SJCRH30 (cell line): Measurements from ENCODE around the gene MLH1. TPM values are rescaled to one million over a fixed set of nuclear protein-coding genes. Genes with fewer than 3 reads are reported as not detected.
"Not testable (repeated sequence)": the region's sequence is repeated elsewhere in the genome, so short reads cannot be mapped to it uniquely, and the experiment has no call there.

Source experiments
- DNase-seq, 2 experiments: peaks; one replicate each; pipeline ENCODE4 v3.0.0-alpha.2; 2015 to 2020
- H3K27ac ChIP-seq: fragments of 250-450 bp; sonication (Bioruptor Pico); 2 replicates; pipeline ENCODE4 v1.5.1; 2020; ENCODE audit warnings: mild to moderate bottlenecking, moderate library complexity
- H3K27me3 ChIP-seq: fragments of 250-450 bp; sonication (Bioruptor Pico); 2 replicates; pipeline ENCODE4 v1.5.1; 2020; ENCODE audit warnings: mild to moderate bottlenecking, moderate library complexity
- H3K36me3 ChIP-seq: fragments of 250-450 bp; sonication (Bioruptor Pico); 2 replicates; pipeline ENCODE4 v1.5.1; 2020; ENCODE audit warnings: mild to moderate bottlenecking, moderate library complexity
- H3K4me1 ChIP-seq: fragments of 250-450 bp; sonication (Bioruptor Pico); 2 replicates; pipeline ENCODE4 v1.5.1; 2020; ENCODE audit warnings: mild to moderate bottlenecking, moderate library complexity
- H3K4me3 ChIP-seq: fragments of 250-450 bp; sonication (Bioruptor Pico); 2 replicates; pipeline ENCODE4 v1.5.1; 2020; ENCODE audit warnings: mild to moderate bottlenecking, moderate library complexity
- H3K9me3 ChIP-seq: fragments of 250-450 bp; sonication (Bioruptor Pico); replicated peaks from 2 replicates; pipeline ENCODE4 v1.5.1; 2020; ENCODE audit warnings: mild to moderate bottlenecking, moderate library complexity
- total RNA-seq: library from RNA; depleted of rRNA; stranded (reverse); fragments of >200 nt; shearing (Covaris generic); gene quantifications from 2 replicates; pipeline ENCODE4 v1.2.3, GENCODE V29; 2014; rRNA removed

Gene MLH1
- 37.1 and 40.7 TPM in 2 replicates for total RNA-seq

GRCh38 chr3:36993326-36994283, at the start of gene MLH1:
MLH1 (plus strand) TSS chr3:36993518; CDS start chr3:36993548, 30 bp downstream.
- Histone ChIP-seq H3K36me3 (peaks cover 6% of the 10 kb centered on the region), H3K27ac (peak within 1 kb of the TSS; percentile 98), H3K27me3 (no peaks in the 10 kb centered on the region), H3K4me3 (peak within 1 kb of the TSS; percentile 74), H3K9me3 (no peaks in the 10 kb centered on the region), H3K4me1 (peaks cover 3% of the 10 kb centered on the region; the same call in 1 of the 2 replicates)
- peak; percentile 98 to 99 for DNase-seq

- DNase-seq, result no peak
- Histone ChIP-seq H3K9me3 (no peaks in the 10 kb centered on the region), H3K4me1 (no peaks in the 10 kb centered on the region), H3K27me3 (no peaks in the 10 kb centered on the region), H3K27ac (no peak overlapping the region), H3K4me3 (no peak overlapping the region), H3K36me3 (no peaks in the 10 kb centered on the region)
Observed at GRCh38 chr3:36943601-36944000, 49.7 kb upstream of the MLH1 start.

DNA sequence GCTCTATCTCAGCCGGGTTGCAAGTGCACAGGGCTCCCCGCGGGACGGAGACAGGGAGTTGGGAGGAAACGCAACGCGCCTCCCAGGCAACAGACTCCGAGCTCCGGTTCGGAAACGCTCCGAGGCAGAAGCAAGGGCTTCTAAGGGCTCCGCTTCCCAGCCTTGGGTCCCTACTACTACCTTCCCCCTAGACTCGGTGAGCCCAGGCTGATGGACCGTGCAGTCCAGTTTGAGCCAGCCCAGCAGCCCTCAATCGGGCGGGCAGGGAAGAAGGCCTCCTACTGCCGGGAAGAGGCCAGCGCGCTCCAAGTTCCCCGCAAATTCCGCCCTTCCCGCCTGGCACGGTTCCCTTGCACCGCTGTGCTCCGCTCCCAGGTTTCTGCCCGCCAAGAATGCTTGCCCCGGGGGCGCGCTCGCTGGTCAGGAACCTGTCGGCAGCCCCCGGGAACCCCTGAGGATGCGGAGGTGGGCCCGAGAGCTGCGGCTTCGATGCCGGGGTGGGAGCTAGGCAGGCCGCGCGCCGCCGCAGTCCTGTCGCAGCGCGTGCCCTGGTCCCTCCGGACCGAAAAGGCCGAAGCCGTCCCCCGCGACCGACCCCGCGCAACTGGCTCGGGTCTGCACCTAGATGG, 49.2 kb upstream of the MLH1 start:
- no peaks in the 10 kb centered on the region for H3K4me1 ChIP-seq
- no peaks in the 10 kb centered on the region for H3K9me3 ChIP-seq
- DNase-seq, result no peak
- no peak overlapping the region for H3K4me3 ChIP-seq
- no peaks in the 10 kb centered on the region for H3K36me3 ChIP-seq
- no peak overlapping the region for H3K27ac ChIP-seq
- H3K27me3 ChIP-seq, result no peaks in the 10 kb centered on the region

DNA sequence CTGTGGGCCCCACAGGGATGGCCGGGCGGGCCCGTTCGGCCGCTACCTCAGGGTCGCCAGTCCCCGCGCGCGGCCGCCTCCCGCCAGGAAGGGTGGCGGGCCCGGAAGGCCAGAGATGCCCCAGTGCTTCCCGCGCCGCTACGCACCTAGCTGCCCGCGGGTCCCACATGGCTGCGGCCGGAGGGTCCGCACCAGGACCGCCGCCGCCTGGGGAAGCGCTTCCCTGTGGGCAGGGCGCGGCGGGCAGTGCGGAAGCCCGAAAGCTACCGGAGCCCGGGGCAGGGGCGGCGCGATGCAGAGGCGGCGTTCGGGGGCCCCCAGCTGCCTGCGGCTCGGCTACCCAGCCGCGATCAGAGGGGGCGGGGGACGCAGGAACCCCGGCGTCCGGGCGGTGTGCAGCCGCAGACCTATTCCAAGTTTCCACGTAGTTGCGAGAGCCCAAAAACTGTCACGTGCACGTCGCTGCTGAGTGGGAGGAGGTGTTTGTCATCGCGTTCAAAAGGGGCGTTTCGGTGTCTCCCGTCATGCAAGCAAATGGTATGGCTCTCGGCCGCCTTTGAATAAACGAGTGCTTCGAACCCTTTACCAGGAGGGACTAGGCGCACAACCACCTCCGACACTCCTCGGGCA, 48.6 kb upstream of the MLH1 start, which contains the start of gene TRANK1:
TSS of gene TRANK1 (minus strand) at position 414 of the 630 bp plus-strand sequence. CDS start at position 169, 245 bp downstream.
- Histone ChIP-seq H3K27ac (no peak within 1 kb of the TSS), H3K36me3 (no peaks in the 10 kb centered on the region), H3K4me1 (no peaks in the 10 kb centered on the region), H3K9me3 (no peaks in the 10 kb centered on the region), H3K27me3 (no peaks in the 10 kb centered on the region), H3K4me3 (no peak within 1 kb of the TSS)
- DNase-seq, result no peak

DNA sequence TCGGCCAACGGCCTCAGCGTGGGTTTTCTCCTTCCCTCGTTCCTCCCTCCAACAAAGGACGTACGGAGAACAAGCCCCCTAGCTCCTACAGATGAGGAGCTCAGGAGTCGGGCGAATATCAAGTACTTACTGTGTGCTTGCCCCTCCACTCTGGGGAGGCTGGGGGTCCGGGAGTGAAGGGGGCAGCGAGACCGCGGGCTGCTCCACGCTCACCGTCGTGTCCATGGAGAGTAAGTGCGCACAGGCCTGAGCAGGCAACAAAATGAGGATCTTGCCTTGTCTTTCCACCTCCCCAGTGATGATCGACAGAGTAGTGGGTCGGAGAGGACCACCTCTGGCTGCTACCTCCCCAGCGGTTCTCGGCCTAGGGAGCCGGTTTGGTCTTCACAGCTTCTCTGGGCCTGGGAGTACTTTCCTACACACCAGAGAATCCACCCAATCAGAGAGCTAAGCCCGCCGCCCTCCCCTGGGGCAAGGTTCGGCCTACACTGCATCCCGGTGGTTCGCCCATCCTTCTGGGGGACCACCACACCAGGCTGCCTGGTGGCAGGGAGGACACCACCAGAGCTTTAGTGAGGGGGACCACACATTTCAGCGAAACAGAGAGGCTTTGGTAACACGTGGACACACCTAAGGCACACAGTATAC, 47.9 kb upstream of the MLH1 start:
- no peak for DNase-seq
- H3K4me3 ChIP-seq, result no peak overlapping the region
- no peaks in the 10 kb centered on the region for H3K27me3 ChIP-seq
- no peaks in the 10 kb centered on the region for H3K36me3 ChIP-seq
- no peak overlapping the region for H3K27ac ChIP-seq
- no peaks in the 10 kb centered on the region for H3K4me1 ChIP-seq
- H3K9me3 ChIP-seq, result no peaks in the 10 kb centered on the region

- H3K4me3 ChIP-seq, H3K9me3 ChIP-seq, H3K27ac ChIP-seq, H3K36me3 ChIP-seq, H3K27me3 ChIP-seq, H3K4me1 ChIP-seq, DNase-seq: not testable (repeated sequence)
Observed at GRCh38 chr3:36947814-36948213, 45.5 kb upstream of the MLH1 start.

GRCh38 chr3:36954452-36955134, 38.7 kb upstream of the MLH1 start:
- H3K27ac ChIP-seq, result no peak overlapping the region
- no peaks in the 10 kb centered on the region for H3K36me3 ChIP-seq
- DNase-seq, result no peak

DNA sequence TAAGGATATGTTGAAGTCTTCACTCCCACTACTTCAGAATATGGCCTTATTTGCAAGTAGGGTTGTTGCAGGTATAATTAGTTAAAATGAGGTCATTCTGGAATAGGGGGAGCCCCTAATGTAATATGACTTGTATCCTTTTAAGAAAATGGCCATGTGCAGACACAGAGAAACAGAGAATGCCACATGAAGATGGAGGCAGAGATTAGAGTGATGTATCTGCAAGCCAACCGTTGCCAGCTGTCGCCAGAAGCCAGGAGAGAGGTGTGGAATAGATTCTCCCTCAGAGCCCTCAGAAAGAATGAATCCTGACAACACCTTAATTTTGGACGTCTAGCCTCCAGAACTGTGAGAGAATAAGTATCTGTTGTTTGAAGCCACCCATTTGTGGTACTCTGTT, 37.2 kb upstream of the MLH1 start:
- DNase-seq, result no peak
- Histone ChIP-seq H3K4me1 (no peaks in the 10 kb centered on the region), H3K9me3 (no peaks in the 10 kb centered on the region), H3K27ac (no peak overlapping the region), H3K4me3 (no peak overlapping the region), H3K27me3 (no peaks in the 10 kb centered on the region), H3K36me3 (no peaks in the 10 kb centered on the region)

More at GRCh38 chr3:36954452-36955134, 38.7 kb upstream of the MLH1 start:
- H3K4me1 ChIP-seq, result no peaks in the 10 kb centered on the region
- H3K4me3 ChIP-seq, result no peak overlapping the region
- no peaks in the 10 kb centered on the region for H3K9me3 ChIP-seq
- H3K27me3 ChIP-seq, result no peaks in the 10 kb centered on the region

DNA sequence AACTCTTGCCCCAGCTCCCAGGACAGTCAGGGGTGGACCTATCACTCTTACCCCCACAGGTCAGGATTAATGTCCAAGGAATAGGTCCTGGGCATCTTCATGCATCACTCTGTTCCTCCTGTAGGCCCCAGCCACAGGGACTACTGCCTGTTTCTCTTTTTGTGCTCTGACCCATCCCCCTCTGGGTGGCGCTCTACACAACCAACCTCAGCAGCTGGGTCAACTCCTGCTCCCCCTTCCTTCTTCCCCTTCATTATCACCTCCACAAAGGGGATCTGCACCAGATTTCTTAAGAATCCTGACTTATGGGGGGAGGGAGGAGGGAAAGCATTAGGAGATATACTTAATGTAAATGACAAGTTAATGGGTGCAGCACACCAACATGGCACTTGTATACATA, 36.3 kb upstream of the MLH1 start:
- no peak overlapping the region for H3K4me3 ChIP-seq

DNA sequence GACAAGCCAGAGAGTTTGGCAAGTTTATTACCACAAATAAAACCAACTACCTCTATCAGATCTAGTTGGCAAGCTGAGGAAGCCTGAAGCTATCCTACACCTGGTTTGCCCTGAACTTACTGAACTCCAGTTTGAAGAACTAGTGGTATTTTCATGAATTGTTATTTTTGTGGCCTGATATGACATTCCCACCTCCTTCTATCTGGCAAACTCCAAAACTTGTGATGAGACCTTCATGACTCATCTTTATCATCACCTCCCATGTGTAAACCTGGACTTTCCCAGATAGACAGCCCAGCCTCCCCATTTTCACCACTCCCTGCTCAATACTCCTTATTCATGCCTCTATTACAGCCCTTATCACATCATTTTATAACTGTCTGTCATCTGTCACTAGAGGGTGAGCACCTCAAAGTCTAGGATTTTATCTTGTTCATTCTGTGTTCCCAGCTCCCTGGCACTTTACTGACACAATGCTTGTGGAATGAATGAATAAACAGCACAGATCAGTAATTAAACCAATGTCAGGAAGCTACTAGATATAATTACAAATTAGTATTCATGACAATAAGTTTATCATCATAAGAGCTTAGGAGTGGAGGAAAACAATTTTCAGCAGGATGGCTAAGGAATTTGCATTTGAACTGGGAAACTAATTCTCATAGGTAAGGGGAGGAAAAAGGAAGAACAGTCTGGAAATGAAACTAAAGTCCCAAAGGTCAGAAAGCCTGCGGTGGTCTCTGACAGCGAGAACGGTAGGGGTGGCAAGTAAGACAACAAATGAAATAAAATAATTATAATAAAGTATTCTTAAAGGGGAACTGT, 35.2 kb upstream of the MLH1 start:
- Histone ChIP-seq H3K36me3 (no peaks in the 10 kb centered on the region), H3K4me3 (peak overlapping the region; percentile 24), H3K4me1 (no peaks in the 10 kb centered on the region), H3K27ac (no peak overlapping the region), H3K9me3 (no peaks in the 10 kb centered on the region), H3K27me3 (no peaks in the 10 kb centered on the region)
- no peak for DNase-seq

More for the DNA sequence above, 36.3 kb upstream of the MLH1 start:
- Histone ChIP-seq H3K27me3 (no peaks in the 10 kb centered on the region), H3K4me1 (no peaks in the 10 kb centered on the region), H3K27ac (no peak overlapping the region), H3K9me3 (no peaks in the 10 kb centered on the region), H3K36me3 (no peaks in the 10 kb centered on the region)
- no peak for DNase-seq

DNA sequence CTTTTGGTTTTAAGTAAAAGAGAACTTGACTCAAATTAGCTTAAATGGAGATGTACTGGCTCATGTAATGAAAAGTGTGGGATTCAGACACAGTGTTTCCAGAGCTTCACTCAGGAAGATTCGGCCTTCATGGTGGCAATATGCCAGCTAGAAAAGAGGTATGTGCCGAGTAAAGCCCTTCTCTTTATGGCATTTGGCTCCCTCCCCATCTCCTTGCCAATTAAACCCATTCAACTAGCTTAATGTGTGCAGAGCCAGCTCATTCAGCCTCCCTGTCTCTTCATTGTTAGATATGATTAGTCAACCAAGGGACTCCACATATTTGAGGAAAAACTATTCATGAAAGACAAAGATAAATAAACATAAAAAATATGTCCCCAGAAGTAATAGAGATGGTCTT, 33.5 kb upstream of the MLH1 start:
- DNase-seq, result peak in 1 of 2 experiments; percentile 3
- Histone ChIP-seq H3K27me3 (no peaks in the 10 kb centered on the region), H3K4me1 (no peaks in the 10 kb centered on the region), H3K4me3 (no peak overlapping the region), H3K36me3 (no peaks in the 10 kb centered on the region), H3K9me3 (no peaks in the 10 kb centered on the region), H3K27ac (no peak overlapping the region)

DNA sequence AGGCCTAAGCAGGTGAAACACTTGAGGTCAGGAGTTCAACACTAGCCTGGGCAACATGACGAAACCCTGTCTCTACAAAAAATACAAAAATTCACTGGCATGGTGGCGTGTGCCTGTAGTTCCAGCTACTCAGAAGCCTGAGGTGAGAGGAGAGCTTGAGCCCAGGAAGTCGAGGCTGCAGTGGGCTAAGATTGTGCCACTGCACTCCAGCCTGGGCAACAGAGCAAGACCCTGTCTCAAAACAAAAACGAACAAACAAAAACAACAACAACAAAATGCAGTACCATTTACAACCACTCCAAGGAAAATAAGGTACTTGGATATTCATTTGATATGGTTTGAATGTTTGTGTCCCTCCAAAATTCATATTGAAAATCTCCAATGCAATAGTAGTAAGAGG, 32.8 kb upstream of the MLH1 start:
- no peaks in the 10 kb centered on the region for H3K9me3 ChIP-seq
- no peaks in the 10 kb centered on the region for H3K27me3 ChIP-seq
- H3K36me3 ChIP-seq, result no peaks in the 10 kb centered on the region
- no peak overlapping the region for H3K4me3 ChIP-seq
- no peaks in the 10 kb centered on the region for H3K4me1 ChIP-seq
- H3K27ac ChIP-seq, result no peak overlapping the region
- no peak for DNase-seq

DNA sequence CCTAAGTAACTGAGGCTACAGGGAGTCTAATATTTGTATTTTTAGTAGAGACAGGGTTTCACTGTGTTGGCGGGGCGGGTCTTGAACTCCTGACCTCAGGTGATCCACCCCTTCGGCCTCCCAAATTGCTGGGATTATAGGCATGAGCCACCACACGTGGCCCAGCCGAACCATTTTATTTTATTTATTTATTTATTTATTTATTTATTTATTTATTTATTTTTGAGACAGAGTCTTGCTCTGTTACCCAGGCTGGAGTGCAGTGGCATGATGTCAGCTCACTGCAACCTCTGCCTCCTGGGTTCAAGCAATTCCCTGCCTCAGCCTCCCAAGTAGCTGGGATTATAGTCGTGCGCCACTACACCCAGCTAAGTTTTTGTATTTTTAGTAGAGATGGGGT, 30.3 kb upstream of the MLH1 start:
- H3K4me1 ChIP-seq, H3K4me3 ChIP-seq, H3K27me3 ChIP-seq, DNase-seq, H3K27ac ChIP-seq, H3K9me3 ChIP-seq, H3K36me3 ChIP-seq: not testable (repeated sequence)
